GM12865 (cell line): ENCODE measurements around the gene SDHAF4.
"Not testable (repeated sequence)": the region's sequence is repeated elsewhere in the genome, so short reads cannot be mapped to it uniquely, and the experiment has no call there.

Experiments used
- DNase-seq: peaks from one replicate; pipeline ENCODE4 v3.0.0; 2010; ENCODE audit warnings: low read depth
- H3K4me3 ChIP-seq: 2 replicates; pipeline ENCODE4 v1.5.1; 2011; ENCODE audit warnings: mild to moderate bottlenecking, low read depth, low read length, control low read depth
- CTCF ChIP-seq: IDR thresholded peaks from 2 replicates; pipeline ENCODE4 v1.5.1; 2011; ENCODE audit warnings: low read length, control low read depth, low read depth, inconsistent platforms; ENCODE audit not compliant: insufficient read depth; ENCODE audit errors: missing control alignments

Gene SDHAF4

GRCh38 chr6:70531133-70531532, 35.6 kb upstream of the SDHAF4 start:
- DNase-seq: peak; percentile 2
- no peak overlapping the region for H3K4me3 ChIP-seq
- no peak for TF ChIP-seq CTCF

GRCh38 chr6:70537266-70537665, 29.5 kb upstream of the SDHAF4 start:
- no peak for DNase-seq
- H3K4me3 ChIP-seq: no peak overlapping the region
- no peak for TF ChIP-seq CTCF

GRCh38 chr6:70538376-70538775, 28.4 kb upstream of the SDHAF4 start:
- peak; percentile 35 for DNase-seq
- no peak overlapping the region for H3K4me3 ChIP-seq
- TF ChIP-seq CTCF: no peak

GRCh38 chr6:70547313-70547712, 19.4 kb upstream of the SDHAF4 start:
- DNase-seq: no peak
- peak; percentile 24 for TF ChIP-seq CTCF
- no peak overlapping the region for H3K4me3 ChIP-seq

- H3K4me3 ChIP-seq: no peak overlapping the region
- no peak for TF ChIP-seq CTCF
- no peak for DNase-seq
These were observed 18.8 kb upstream of the SDHAF4 start for GRCh38 chr6:70547905-70548304.

GRCh38 chr6:70549327-70549726, 17.4 kb upstream of the SDHAF4 start:
- no peak overlapping the region for H3K4me3 ChIP-seq
- no peak for DNase-seq
- no peak for TF ChIP-seq CTCF

- no peak for TF ChIP-seq CTCF
- no peak for DNase-seq
- H3K4me3 ChIP-seq: no peak overlapping the region
These were observed 15.2 kb upstream of the SDHAF4 start for GRCh38 chr6:70551566-70551965.

- not testable (repeated sequence) for DNase-seq, H3K4me3 ChIP-seq
These were observed 14.3 kb upstream of the SDHAF4 start for GRCh38 chr6:70552286-70552940.
